Measurements from ENCODE around the gene SCP2.

SCP2 gene

DNA sequence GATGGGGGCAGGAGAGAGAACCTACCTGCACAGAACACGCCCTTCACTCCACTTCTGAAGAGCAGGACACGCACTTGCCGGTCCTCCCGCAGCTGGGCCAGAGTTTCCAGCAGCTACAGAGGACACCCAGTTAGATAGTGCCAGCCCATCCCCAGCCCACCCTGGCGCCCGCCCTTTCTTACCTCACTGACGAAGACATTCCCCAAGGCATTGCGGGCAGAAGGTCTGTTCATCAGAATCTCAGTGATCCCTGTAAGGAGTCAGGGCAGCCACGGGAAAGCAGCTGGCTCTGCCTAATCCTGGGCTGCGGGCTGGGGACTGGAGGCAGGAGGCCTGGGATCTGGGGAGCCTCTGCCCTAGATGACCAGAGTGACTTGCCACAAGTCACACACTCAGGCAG, 15.5 kb upstream of the SCP2 start:
- FAIRE-seq (no peak), DNase-seq (ENCODE audit: insufficient read length, low spot score) (no peak)
- no peak for TF ChIP-seq POLR2A (IDR thresholded peaks at IDR 0.05; ENCODE audit: low read depth, low read length)

DNA sequence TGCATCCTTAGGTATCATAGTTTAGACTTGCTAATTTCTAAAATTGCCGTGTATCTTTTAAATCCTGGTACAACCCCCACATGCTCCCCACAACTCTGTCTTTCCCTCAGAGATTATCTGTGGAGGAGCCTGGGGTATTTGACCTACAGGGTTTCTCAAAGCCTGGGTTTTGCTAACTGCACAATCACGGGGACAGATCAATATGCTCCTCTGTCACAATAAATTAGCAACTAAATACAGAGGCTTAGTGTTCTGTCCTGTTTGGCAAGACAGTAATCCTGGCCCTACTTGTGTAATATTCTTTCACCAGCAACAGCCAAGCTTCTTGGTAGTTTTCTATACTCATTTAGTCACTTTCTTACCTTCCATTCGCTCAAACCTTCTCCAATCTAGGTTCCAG, 14.1 kb upstream of the SCP2 start:
- TF ChIP-seq POLR2A (IDR thresholded peaks at IDR 0.05; ENCODE audit: low read depth, low read length) = no peak
- DNase-seq (ENCODE audit: insufficient read length, low spot score) = no peak
- no peak for FAIRE-seq

DNA sequence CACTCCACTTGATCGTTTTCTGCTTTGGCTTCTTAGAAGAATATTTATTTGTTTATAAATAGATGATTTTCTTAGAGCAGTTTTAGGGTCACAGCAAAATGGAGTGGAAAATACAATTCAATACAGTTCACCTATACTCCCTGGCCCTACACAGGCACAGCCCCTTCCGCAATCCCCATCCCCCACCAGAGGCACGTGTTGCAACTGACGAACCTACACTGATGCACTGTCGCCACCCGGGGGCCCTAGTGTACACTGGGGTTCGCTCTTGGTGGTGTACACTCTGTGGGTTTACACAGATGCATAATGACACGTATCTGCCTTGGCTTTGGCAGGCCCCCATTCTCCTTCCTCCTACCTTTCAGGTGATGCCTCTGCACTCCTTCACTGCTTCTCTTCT, 13.5 kb upstream of the SCP2 start:
- FAIRE-seq (no peak), DNase-seq (ENCODE audit: insufficient read length, low spot score) (no peak)
- no peak for TF ChIP-seq POLR2A (IDR thresholded peaks at IDR 0.05; ENCODE audit: low read depth, low read length)

DNA sequence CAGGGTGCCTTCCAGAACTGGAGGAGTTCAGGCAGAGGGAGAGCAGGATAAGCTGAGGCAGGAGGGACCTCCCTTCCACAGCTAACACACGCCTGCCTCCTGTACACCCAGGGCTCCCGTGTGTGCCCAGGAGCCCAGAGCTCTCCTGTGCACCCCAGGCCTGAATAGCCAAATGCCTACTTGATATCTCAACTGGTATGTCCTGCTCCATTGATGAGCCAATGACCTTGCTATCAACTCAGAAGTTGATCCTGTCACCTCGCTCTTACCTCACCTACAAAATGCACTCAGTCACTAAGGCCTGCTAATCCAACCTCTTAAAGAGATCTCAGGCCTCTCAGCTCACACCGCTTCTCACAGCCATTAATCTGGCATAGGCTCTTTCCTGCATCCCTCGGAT, 12.6 kb upstream of the SCP2 start:
- FAIRE-seq (no peak), DNase-seq (ENCODE audit: insufficient read length, low spot score) (no peak)
- no peak for TF ChIP-seq POLR2A (IDR thresholded peaks at IDR 0.05; ENCODE audit: low read depth, low read length)

DNA sequence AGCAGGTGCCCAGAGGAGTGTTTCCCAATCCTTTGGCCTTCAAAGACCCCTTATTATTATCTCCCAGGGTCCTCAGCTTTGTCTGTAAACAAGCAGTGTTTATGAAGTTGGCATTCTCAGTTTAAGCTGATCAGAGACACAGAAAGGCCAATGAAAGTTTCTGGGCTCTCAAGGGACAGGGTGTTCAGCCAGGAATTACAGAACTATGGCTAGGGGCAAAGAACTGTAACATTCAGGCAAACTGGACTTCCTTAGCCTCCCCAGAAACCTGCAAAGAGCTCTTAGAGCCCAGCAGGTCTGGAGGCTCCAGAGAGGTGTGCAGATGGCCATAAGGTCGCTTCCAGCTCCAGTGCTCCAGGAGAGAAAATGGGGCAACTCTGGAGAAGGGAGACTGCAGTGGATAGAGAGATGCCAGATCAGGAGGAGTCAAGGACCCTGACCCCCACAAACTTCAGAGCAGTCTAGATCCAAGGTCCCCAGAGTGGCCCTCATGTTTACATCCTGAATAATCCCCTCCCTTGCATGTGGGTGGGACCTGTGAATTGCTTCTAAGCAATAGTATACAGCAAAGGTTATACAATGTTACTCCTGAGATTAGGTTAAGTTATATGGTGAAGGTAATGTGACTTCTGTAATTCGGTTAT, 11.7 kb upstream of the SCP2 start:
- FAIRE-seq (no peak), DNase-seq (ENCODE audit: insufficient read length, low spot score) (no peak)
- TF ChIP-seq POLR2A (IDR thresholded peaks at IDR 0.05; ENCODE audit: low read depth, low read length) = no peak

DNA sequence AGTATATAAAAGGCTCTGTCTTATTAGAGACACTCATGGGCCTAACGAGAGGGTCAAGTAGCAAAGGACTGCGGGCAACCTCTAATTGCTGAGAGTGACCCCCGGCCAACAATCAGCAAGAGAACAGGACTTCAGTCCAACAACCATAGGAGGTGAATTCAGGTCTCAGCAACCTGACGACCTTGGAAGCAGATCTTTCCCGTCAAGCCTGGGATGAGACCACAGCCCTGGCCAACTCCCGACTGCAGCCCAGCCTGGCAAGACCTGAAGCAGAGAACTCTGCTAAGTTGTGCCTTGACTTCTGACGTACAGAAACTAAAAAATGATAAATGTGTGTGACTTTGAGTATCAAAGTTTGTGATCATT, 11.2 kb upstream of the SCP2 start:
- FAIRE-seq = no peak
- TF ChIP-seq POLR2A (IDR thresholded peaks at IDR 0.05; ENCODE audit: low read depth, low read length) = no peak

DNA sequence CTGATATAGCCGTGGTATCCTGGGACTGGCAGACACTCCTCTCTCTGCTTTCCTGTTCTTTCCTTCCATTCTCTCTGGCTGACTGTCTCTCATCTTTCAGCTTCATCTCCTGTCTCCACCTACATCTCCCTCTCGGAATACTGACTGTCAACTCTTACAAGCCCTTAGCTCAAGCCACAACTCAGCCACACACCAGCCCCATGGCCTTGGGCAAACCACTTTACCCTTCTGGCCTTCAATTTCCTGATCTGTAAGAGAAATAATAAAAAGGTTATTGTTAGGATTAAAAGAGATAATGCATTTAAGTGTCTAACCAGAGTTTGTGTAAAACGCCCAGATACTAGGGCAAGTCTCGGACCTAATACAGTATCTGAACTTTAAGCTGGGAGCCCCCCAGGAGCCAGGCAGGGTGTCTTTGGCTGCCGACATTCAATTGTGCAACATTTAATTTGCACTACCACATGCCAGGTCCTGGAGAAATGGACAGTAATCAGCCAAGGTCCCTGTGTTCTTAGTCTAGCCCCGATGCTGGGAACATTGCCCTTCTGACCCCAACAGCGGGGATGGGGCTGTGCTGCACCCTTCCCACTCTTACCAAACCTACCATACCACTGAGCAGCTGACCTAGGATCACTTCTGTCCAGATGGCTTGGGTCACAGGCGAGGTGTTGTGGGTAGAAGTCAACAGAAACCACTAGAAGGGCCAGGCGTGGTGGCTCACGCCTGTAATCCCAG, 10.7 kb upstream of the SCP2 start:
- TF ChIP-seq POLR2A (IDR thresholded peaks at IDR 0.05; ENCODE audit: low read depth, low read length) = no peak
- DNase-seq (ENCODE audit: insufficient read length, low spot score) (no peak), FAIRE-seq (no peak)

More for the DNA sequence above, 11.2 kb upstream of the SCP2 start:
- no peak for DNase-seq (ENCODE audit: insufficient read length, low spot score)

DNA sequence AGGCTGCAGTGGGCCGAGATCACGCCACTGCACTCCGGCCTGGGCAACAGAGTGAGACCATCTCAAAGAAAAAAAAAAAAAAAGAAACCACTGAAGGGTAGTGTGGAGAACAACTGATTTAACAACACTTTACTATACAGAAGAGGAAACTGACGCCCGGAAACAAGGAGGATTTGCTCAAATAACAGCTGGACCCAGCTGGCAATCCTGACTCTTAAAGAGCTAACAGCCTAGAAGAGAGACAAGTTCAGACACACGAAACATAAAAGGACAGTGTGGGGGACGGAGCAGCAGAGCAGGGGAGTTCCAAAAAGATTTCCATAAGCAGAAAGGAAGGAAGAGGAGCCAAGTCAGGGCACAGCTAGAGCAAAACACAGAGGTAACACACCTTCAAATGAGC, 9.9 kb upstream of the SCP2 start:
- no peak for TF ChIP-seq POLR2A (IDR thresholded peaks at IDR 0.05; ENCODE audit: low read depth, low read length)
- DNase-seq (ENCODE audit: insufficient read length, low spot score) (no peak), FAIRE-seq (no peak)

DNA sequence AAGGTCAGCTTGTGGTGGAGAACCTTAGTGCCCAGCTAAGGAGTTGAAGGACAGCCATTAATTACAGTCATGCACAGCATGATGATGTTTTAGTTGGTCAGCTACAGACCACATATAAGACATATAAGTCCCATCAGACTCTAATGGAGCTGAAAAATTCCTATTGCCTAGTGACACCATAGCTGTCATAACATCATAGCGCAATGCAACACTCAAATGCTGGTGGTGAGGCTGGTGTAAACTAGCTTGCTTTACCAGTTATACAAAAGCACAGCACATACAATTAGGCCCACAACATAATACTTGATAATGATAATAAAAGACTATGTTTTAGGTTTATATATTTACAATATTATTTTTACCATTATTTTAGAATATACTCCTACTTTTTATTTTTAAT, 9.5 kb upstream of the SCP2 start:
- FAIRE-seq = no peak
- TF ChIP-seq POLR2A (IDR thresholded peaks at IDR 0.05; ENCODE audit: low read depth, low read length) = no peak
- DNase-seq (ENCODE audit: insufficient read length, low spot score) = no peak

DNA sequence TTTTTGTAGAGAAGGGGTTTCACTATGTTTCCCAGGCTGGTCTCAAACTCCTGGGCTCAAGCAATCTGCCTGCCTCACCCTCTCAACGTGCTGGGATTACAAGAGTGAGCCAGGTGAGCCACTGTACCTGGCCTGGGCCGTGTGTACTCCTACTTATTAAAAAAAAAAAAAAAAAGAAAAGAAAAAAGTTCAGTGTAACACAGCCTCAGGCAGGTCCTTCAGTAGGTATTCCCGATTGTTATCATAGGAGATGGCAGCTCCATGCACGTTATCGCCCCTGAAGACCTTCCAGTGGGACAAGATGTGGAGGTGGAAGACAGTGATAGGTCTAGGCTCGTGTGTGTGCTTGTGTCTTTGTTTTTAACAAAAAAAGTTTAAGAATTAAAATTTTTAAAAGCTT, 8.9 kb upstream of the SCP2 start:
- no peak for FAIRE-seq
- no peak for TF ChIP-seq POLR2A (IDR thresholded peaks at IDR 0.05; ENCODE audit: low read depth, low read length)
- no peak for DNase-seq (ENCODE audit: insufficient read length, low spot score)

DNA sequence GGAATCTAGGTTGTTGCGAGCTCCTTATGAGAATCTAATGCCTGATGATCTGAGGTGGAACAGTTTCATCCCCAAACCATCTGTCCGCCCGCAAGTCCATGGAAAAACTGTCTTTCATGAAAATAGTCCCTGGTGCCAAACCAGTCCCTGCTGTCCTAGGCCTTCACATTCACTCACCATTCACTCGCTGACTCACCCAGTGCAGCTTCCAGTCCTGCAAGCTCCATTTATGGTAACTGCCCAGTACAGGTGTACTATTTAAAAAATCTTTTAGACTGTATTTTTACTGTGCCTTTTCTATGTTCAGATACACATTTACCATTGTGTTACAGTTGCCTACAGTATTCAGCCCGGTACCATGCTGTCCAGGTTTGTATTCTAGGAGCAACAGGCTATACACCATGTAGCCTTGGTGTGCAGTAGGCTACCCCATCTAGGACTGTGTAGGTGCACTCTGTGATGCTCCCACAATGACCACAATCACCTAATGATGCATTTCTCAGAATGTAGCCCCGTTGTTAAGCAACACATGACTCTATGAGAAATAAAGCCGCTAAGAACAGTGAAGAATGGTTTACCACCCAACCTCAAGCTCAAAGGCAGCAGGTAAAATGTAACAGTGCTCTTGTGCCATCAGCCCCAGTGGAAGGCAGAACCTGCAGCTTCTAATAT, 7.9 kb upstream of the SCP2 start:
- no peak for TF ChIP-seq POLR2A (IDR thresholded peaks at IDR 0.05; ENCODE audit: low read depth, low read length)
- FAIRE-seq (no peak), DNase-seq (ENCODE audit: insufficient read length, low spot score) (no peak)

DNA sequence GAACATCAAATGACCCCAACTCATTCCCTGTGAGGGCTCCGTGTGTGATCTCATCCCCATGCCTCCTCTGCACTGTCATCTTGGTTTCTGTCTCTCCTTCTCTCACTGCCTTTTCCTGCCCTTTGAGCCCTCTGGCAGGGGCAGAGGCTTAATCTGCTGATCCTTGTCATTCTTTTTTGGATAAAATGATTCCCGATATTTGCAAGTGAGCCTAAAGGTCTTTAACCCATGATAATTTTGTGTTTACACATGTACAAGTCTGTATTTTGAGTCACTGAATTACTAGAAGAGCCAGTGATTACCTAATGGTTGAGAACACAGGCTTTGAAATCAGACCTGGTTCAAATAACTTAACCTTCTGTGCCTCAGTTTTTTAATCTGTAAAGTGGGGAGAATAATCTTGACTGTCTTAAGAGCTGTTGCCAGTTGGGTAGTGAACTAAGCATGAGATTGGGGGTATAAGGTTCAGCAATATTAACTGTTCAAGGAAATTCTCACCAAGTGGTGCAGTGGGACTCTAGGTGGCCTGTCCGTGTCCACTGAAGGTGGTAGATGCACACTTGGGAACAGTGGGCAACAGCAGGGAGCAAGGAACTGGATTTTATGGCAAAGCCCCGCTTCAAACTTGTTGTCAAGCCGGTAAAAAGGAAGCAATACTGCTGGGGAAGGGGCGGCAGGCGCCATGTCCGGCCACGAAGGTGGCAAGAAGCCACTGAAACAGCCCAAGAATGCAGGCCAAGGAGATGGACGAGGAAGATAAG, 7.2 kb upstream of the SCP2 start:
- DNase-seq (ENCODE audit: insufficient read length, low spot score) (no peak), FAIRE-seq (no peak)
- TF ChIP-seq POLR2A (IDR thresholded peaks at IDR 0.05; ENCODE audit: low read depth, low read length) = no peak

DNA sequence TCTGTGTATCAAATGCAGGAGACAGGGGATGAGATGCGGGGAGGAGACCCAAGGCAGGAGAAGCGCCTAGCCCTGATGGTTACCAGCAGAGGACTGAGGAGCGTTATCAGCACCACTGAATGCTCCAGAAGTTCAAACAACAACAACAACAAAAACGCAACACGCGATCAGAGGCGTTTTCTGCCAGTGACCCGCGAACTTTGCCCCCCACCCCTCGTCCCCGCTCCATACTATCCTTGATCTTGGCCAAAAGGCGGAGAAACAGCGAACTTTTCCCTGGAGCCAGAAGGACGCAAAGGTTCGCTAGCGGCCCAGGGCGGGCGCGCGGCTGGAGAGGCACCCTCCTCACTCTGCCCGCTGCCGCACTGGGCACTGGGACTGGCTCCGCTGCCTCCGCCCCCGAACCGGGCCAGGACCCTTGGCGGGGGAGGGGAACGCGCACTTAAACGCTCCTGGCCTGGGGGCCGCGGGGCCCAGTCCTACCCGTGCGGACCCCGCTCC, 6.2 kb upstream of the SCP2 start:
- DNase-seq (ENCODE audit: insufficient read length, low spot score) (no peak), FAIRE-seq (no peak)
- TF ChIP-seq POLR2A (IDR thresholded peaks at IDR 0.05; ENCODE audit: low read depth, low read length) = no peak

DNA sequence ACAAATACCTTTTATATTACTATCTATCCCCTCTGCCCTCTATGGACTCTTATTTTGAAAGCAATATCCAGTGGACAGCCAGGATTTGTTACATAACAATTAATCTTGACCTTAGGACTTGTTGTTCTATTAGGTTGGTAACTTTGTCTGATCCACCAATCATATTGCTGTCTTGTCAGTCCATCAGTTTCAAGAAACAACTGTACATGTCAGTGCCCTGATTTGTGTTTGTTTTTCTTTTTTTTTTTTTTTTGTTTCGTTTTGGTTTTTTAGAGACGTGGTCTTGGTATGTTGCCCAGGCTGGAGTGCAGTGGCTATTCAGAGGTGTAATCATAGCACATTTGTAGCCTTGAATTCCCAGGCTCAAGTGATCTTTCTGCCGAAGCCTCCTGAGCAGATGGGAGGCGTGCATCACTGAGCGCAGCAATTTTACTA, 1.5 kb upstream of the SCP2 start:
- no peak for DNase-seq (ENCODE audit: insufficient read length, low spot score)
- FAIRE-seq = no peak
- no peak for TF ChIP-seq POLR2A (IDR thresholded peaks at IDR 0.05; ENCODE audit: low read depth, low read length)
